Heart left ventricle (tissue), 16 donors: ENCODE measurements around the gene RPP40. TPM values are rescaled to one million over a fixed set of nuclear protein-coding genes. Genes with fewer than 3 reads are reported as not detected.
"Not testable (repeated sequence)": the region's sequence is repeated elsewhere in the genome, so short reads cannot be mapped to it uniquely, and the experiment has no call there.

Source experiments
- ATAC-seq, 4 donors: fragments of 200-7000 bp; cut with Tn5 transposase; one replicate each; pipeline ENCODE4 v1.9.1; 2020 to 2022; ENCODE audit warnings: moderate library complexity in 4 of 4, mild to moderate bottlenecking in 3 of 4, moderate number of reproducible peaks in 1 of 4
- DNase-seq, 5 donors: peaks; one replicate each; pipeline ENCODE4 v3.0.0-alpha.2; 2020
- H3K27ac ChIP-seq, 12 donors: fragments of 200-600 bp; sonication (generic) in 4 of 12; one replicate each; pipeline versions ENCODE4 v1.5.0 to v1.8.0; 2016 to 2022; ENCODE audit warnings: mild to moderate bottlenecking in 2 of 12
- H3K27me3 ChIP-seq, 9 donors: fragments of 200-600 bp; sonication (generic) in 2 of 9; one replicate each; pipeline versions ENCODE4 v1.5.1 to v1.8.0; 2016 to 2022; ENCODE audit warnings: mild to moderate bottlenecking in 3 of 9
- H3K36me3 ChIP-seq, 9 donors: fragments of 200-600 bp; sonication (generic) in 2 of 9; one replicate each; pipeline versions ENCODE4 v1.5.0 to v1.8.0; 2018 to 2022; ENCODE audit warnings: mild to moderate bottlenecking in 2 of 9
- H3K4me1 ChIP-seq, 12 donors: fragments of 200-600 bp; sonication (generic) in 4 of 12; one replicate each; pipeline versions ENCODE4 v1.5.0 to v1.8.0; 2016 to 2022; ENCODE audit warnings: mild to moderate bottlenecking in 3 of 12
- H3K4me3 ChIP-seq, 12 donors: fragments of 200-600 bp; sonication (generic) in 4 of 12; one replicate each; pipeline versions ENCODE4 v1.5.0 to v1.8.0; 2017 to 2022; ENCODE audit warnings: mild to moderate bottlenecking in 9 of 12, moderate library complexity in 4 of 12
- H3K9me3 ChIP-seq, 12 donors: fragments of 200-600 bp; sonication (generic) in 4 of 12; one replicate each; pipeline versions ENCODE4 v1.5.0 to v1.8.0; 2016 to 2022; ENCODE audit warnings: mild to moderate bottlenecking in 1 of 12
- CTCF ChIP-seq, 12 donors: fragments of 200-600 bp; sonication (generic) in 4 of 12; IDR thresholded peaks; one replicate each; pipeline versions ENCODE4 v1.5.0 to v1.8.0; 2018 to 2022; ENCODE audit warnings: antibody characterized with exemption in 12 of 12, mild to moderate bottlenecking in 5 of 12
- POLR2A ChIP-seq, 2 donors: fragments of 450-650 bp; IDR thresholded peaks; one replicate each; pipeline ENCODE4 v1.6.1; 2017; ENCODE audit warnings: antibody characterized with exemption in 2 of 2, mild to moderate bottlenecking in 2 of 2, moderate library complexity in 2 of 2
- WGBS, 4 donors: extraction: QIAGEN DNeasy Blood & Tissue Kit in 2 of 4; methylation state at CpG; one replicate each; pipeline versions ENCODE4 v1.1.5 to v1.1.7; 2013 to 2018; 5-methylcytosine and 5-hydroxymethylcytosine counted together
- intact Hi-C, 10 donors: fragments of 100-400 bp; cut with DNase I; formaldehyde crosslinking; loops; one replicate each; pipeline versions ENCODE4 v1.11.1 to v1.14.2; 2022
- polyA plus RNA-seq, 2 donors: library from polyadenylated mRNA; stranded (reverse); fragments of 200-250 nt; gene quantifications; one replicate each; pipeline ENCODE4 v1.2.3, GENCODE V29; 2013
- total RNA-seq, 9 donors: library from RNA; depleted of rRNA in 2 of 9; stranded (reverse); fragments of >200 nt in 2 of 9; fragmentation: NEBNext Ultra II Directional in 3 of 9; extraction: Animal tissue kit (Norgen Biotek cat#: 25700) in 3 of 9; gene quantifications; one replicate each; pipeline versions ENCODE4 v1.1.0 to v1.2.4, GENCODE V29; 2016 to 2023
- donor health status: ischemic (EF 13 %, LVEDD 7.1; RV severe dilation, severe dysfunction).
- donor health status: healthy with polysubstance abuse.
- donor health status: DM: no; HTN: yes; CAD: no.
- donor health status: DM: no; HTN: no; CAD: no.
- donor health status: ischemic (EF 25% LVEDD 6.9; RV normal size, moderate dysfunction).
- donor health status: ischemic (EF 25% LVEDD 5.7; RV mildly dilated, moderate dysfunction).
- donor health status: healthy.
- donor health status: DM: yes; HTN: yes; CAD: no.
- donor health status: ischemic (EF 35%, LVEDD 5.7; RV mildly dilated, moderate dysfunction).
- donor health status: nonischemic (EF 11% LVEDD 7.7; RV severe dilation, severe dysfunction).
- donor health status: DM: yes; HTN: yes; CAD: no.
- donor health status: PGD.
- donor health status: ischemic (EF 29% LVEDD 5.4; RV normal size, mild dysfunction).
- donor health status: nonischemic (EF 23%, LVEDD 6.1; RV moderate dilation, normal function).

Gene RPP40
- total and polyA plus RNA-seq, 11 donors, result 1.8 to 13.7 (median 3.6) TPM

DNA sequence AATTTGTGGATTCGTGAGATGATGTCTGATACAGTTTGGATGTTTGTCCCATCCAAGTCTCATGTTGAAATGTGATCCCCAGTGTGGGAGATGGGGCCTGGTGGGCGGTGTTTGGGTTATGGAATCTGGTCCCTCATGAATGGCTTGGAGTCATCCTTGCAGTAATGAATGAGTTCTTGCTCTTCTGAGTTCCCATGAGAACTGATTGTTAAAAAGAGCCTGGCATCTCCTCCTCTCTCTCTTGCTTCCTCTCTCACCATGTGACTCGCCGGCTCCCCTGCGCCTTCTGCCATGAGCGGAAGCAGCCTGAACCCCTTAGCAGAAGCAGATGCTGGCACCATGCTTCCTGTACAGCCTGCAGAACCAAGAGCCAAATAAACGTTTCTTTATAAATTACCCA lies 30.5 kb upstream of the RPP40 start:
- no peak for DNase-seq
- intact Hi-C loops, result loop anchor here in 1 of 10 donors (5.0 kb wide), 1 partner anchor 722 kb away; no protein-coding TSS in a partner anchor
- WGBS, 4 donors, result 68 to 72% (median 71%) methylated on average over 7 of the region's 7 CpGs
- Histone ChIP-seq H3K4me1 (peaks cover 0 to 15% (median 0%) of the 10 kb centered on the region in 12 donors), H3K27me3 (no peaks in the 10 kb centered on the region), H3K36me3 (no peaks in the 10 kb centered on the region), H3K4me3 (no peak overlapping the region), H3K27ac (no peak overlapping the region), H3K9me3 (no peaks in the 10 kb centered on the region)
- peak in 1 of 4 donors; percentile 19 for ATAC-seq
- TF ChIP-seq POLR2A (IDR thresholded peaks at IDR 0.05) (no peak), CTCF (IDR thresholded peaks at IDR 0.05) (no peak)

GRCh38 chr6:5033214-5033904 lies 29.5 kb upstream of the RPP40 start:
- not testable (repeated sequence) for DNase-seq, H3K27ac ChIP-seq, H3K27me3 ChIP-seq, H3K9me3 ChIP-seq, H3K4me3 ChIP-seq, H3K36me3 ChIP-seq
- ATAC-seq, result peak in 3 of 4 donors; percentile 15 to 53 (median 30)
- intact Hi-C loops, result loop anchor here in 1 of 10 donors (5.0 kb wide), 1 partner anchor 721 kb away; no protein-coding TSS in a partner anchor
- peaks cover 0 to 15% (median 0%) of the 10 kb centered on the region in 12 donors for H3K4me1 ChIP-seq
- 63 to 74% (median 68%) methylated on average over 10 to 14 of the region's 14 CpGs for WGBS, 4 donors

GRCh38 chr6:5032706-5033105 lies 28.9 kb upstream of the RPP40 start:
- H3K4me3 ChIP-seq, result peak overlapping the region in 1 of 12 donors; percentile 29
- intact Hi-C loops, result loop anchor here in 1 of 10 donors (5.0 kb wide), 1 partner anchor 720 kb away; no protein-coding TSS in a partner anchor
- H3K27me3 ChIP-seq, H3K36me3 ChIP-seq, DNase-seq, H3K27ac ChIP-seq, H3K9me3 ChIP-seq: not testable (repeated sequence)
- H3K4me1 ChIP-seq, result peaks cover 0 to 15% (median 0%) of the 10 kb centered on the region in 12 donors
- WGBS, 4 donors, result 49 to 61% (median 51%) methylated on average over 13 of the region's 13 CpGs
- ATAC-seq, result peak in 3 of 4 donors; percentile 11 to 45 (median 16)

DNA sequence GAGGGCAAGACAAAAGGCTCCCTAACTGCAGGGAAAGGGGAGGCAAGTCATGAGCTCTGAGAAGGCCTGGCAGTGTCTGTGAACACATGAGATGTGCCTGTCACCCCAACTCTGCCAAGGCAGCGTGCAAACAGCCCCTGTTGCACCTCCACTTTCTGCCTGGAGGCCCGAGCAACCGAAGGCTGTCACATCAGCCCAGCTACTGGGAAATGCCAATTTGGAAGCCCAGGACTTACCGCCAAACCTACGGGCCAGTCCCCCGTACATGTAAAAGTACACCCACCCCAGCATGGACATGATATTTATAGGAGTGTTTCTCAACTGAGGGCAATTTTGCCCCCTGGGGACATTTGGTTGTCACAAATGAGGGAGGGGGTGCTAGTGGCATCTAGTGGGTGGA lies 27.3 kb upstream of the RPP40 start:
- no peak for ATAC-seq
- WGBS, 4 donors, result 94 to 99% (median 98%) methylated on average over 6 of the region's 6 CpGs
- Histone ChIP-seq H3K4me3 (no peak overlapping the region), H3K27me3 (no peaks in the 10 kb centered on the region), H3K9me3 (no peaks in the 10 kb centered on the region), H3K4me1 (peaks cover 0 to 23% (median 0%) of the 10 kb centered on the region in 12 donors), H3K27ac (no peak overlapping the region), H3K36me3 (no peaks in the 10 kb centered on the region)
- DNase-seq, result no peak
- no peak for TF ChIP-seq POLR2A (IDR thresholded peaks at IDR 0.05)
- no peak for TF ChIP-seq CTCF (IDR thresholded peaks at IDR 0.05)
- intact Hi-C loops, result loop anchor here in 1 of 10 donors (5.0 kb wide), 1 partner anchor 719 kb away; no protein-coding TSS in a partner anchor

DNA sequence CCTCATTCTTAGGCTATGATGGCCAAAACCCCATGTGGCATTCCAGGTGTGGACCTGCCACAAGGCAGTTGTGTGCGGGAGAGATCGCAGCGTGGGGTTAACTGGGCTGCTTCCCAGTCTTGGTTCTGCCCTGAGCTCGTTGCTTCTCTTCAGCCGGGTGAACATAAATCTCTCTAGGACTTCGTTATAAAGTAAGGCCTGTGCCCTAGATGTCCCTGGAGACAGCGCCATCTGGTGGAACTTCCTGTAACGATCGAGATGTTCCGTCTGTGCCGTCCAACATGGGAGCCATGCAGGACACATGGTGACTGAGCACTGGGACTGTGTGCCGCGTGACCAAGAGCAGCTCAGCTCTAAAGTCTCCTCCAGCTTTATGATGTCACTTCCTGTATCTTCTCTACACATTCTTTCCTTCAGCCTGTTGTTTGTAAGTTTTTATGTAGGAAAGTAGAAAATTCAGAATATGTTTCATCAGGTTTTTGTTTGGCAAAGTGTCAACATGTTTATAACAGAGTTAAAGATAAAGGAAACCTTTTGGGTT lies 26.8 kb upstream of the RPP40 start:
- no peaks in the 10 kb centered on the region for H3K27me3 ChIP-seq
- peak; percentile 70 to 83 (median 75) for DNase-seq
- no peaks in the 10 kb centered on the region for H3K9me3 ChIP-seq
- no peak for TF ChIP-seq POLR2A (IDR thresholded peaks at IDR 0.05)
- peak; percentile 39 to 76 (median 60) for TF ChIP-seq CTCF (IDR thresholded peaks at IDR 0.05)
- no peak overlapping the region for H3K27ac ChIP-seq
- H3K36me3 ChIP-seq, result no peaks in the 10 kb centered on the region
- 25 to 28% (median 26%) methylated on average over 13 of the region's 13 CpGs for WGBS, 4 donors
- intact Hi-C loops, result loop anchor here in 1 of 10 donors (5.0 kb wide), 1 partner anchor 718 kb away; no protein-coding TSS in a partner anchor
- peaks cover 0 to 24% (median 2%) of the 10 kb centered on the region in 12 donors for H3K4me1 ChIP-seq
- peak in 3 of 4 donors; percentile 72 to 75 (median 72) for ATAC-seq
- H3K4me3 ChIP-seq, result no peak overlapping the region
